ENCODE measurements around the gene CEP104.

Gene CEP104

DNA sequence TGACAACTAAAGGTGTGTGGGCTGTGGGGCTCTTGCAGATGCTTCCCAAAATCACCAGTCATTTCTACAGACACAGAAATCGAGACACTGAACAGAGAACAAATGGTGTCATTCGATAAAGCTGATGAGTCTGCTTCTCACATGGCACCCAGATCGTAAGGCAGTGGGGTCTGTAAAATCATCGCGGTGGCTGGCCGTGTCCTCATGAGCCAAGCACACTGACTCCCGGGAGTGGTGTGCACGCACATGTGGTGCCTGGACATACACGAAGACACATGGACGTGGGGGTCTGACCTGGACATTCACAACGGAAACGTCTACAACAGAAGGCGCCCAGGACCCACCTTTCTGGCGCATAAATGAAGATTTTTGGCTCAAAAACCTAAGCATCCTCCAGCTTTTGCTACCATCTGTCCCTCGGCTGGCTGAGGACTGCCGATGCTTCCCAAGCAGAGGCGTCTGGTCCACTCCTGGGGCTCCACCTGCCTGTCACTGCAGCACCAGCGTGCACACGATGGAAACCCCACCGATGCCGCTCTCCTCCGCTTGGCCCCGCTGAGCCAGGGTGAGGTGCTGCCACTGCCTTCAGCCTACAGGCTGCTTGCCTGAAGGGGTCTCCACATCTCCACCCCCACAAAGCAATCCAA is 77.6 kb downstream of the CEP104 start:
- Histone ChIP-seq H3K27me3 (ENCODE audit: control insufficient read depth, low read length) (no peaks in the 10 kb centered on the region), H3K4me3 (ENCODE audit: low read length) (no peak overlapping the region), H3K9me3 (ENCODE audit: control insufficient read depth, insufficient read depth, low read length) (no peaks in the 10 kb centered on the region), H3K4me1 (ENCODE audit: control insufficient read depth, low read length) (peaks cover 14% of the 10 kb centered on the region), H3K27ac (ENCODE audit: low read depth, low read length) (no peak overlapping the region), H3F3A (ENCODE audit: control insufficient read depth, insufficient read depth) (no peaks in the 10 kb centered on the region), H3K79me2 (ENCODE audit: control insufficient read depth, low read length) (no peaks in the 10 kb centered on the region), H3K4me2 (ENCODE audit: low read length) (no peak overlapping the region), H3K36me3 (ENCODE audit: control insufficient read depth, low read length) (peaks cover 55% of the 10 kb centered on the region), H3K9me2 (replicated peaks; ENCODE audit: control insufficient read depth, low read length) (no peaks in the 10 kb centered on the region), H4K20me1 (ENCODE audit: control insufficient read depth, insufficient read depth, low read depth, low read length) (no peaks in the 10 kb centered on the region)
- TF ChIP-seq EZH2phosphoT487 (IDR thresholded peaks at IDR 0.05; ENCODE audit: borderline replicate concordance, low read length) (no peak), CTCF (IDR thresholded peaks at IDR 0.05; ENCODE audit: low read depth, low read length, poor library complexity, severe bottlenecking) (no peak)

GRCh38 chr1:3778590-3779264 is 78.3 kb downstream of the CEP104 start:
- no peaks in the 10 kb centered on the region for H3F3A ChIP-seq (ENCODE audit: control insufficient read depth, insufficient read depth)
- no peak overlapping the region for H3K27ac ChIP-seq (ENCODE audit: low read depth, low read length)
- H3K79me2 ChIP-seq (ENCODE audit: control insufficient read depth, low read length): no peaks in the 10 kb centered on the region
- H3K36me3 ChIP-seq (ENCODE audit: control insufficient read depth, low read length): peaks cover 48% of the 10 kb centered on the region
- H3K27me3 ChIP-seq (ENCODE audit: control insufficient read depth, low read length): peaks cover 6% of the 10 kb centered on the region
- no peak overlapping the region for H3K4me2 ChIP-seq (ENCODE audit: low read length)
- H3K4me3 ChIP-seq (ENCODE audit: low read length): no peak overlapping the region
- TF ChIP-seq CTCF (IDR thresholded peaks at IDR 0.05; ENCODE audit: low read depth, low read length, poor library complexity, severe bottlenecking) (no peak), EZH2phosphoT487 (IDR thresholded peaks at IDR 0.05; ENCODE audit: borderline replicate concordance, low read length) (no peak)
- no peaks in the 10 kb centered on the region for H3K9me3 ChIP-seq (ENCODE audit: control insufficient read depth, insufficient read depth, low read length)
- no peaks in the 10 kb centered on the region for H3K9me2 ChIP-seq (replicated peaks; ENCODE audit: control insufficient read depth, low read length)
- no peaks in the 10 kb centered on the region for H4K20me1 ChIP-seq (ENCODE audit: control insufficient read depth, insufficient read depth, low read depth, low read length)
- H3K4me1 ChIP-seq (ENCODE audit: control insufficient read depth, low read length): peaks cover 14% of the 10 kb centered on the region

- Histone ChIP-seq H4K20me1 (ENCODE audit: control insufficient read depth, insufficient read depth, low read depth, low read length) (no peaks in the 10 kb centered on the region), H3K4me3 (ENCODE audit: low read length) (no peak overlapping the region), H3K79me2 (ENCODE audit: control insufficient read depth, low read length) (no peaks in the 10 kb centered on the region), H3K27ac (ENCODE audit: low read depth, low read length) (no peak overlapping the region), H3K27me3 (ENCODE audit: control insufficient read depth, low read length) (peaks cover 14% of the 10 kb centered on the region), H3K9me3 (ENCODE audit: control insufficient read depth, insufficient read depth, low read length) (no peaks in the 10 kb centered on the region), H3K9me2 (replicated peaks; ENCODE audit: control insufficient read depth, low read length) (no peaks in the 10 kb centered on the region), H3K36me3 (ENCODE audit: control insufficient read depth, low read length) (peaks cover 40% of the 10 kb centered on the region), H3K4me2 (ENCODE audit: low read length) (no peak overlapping the region), H3K4me1 (ENCODE audit: control insufficient read depth, low read length) (peaks cover 16% of the 10 kb centered on the region), H3F3A (ENCODE audit: control insufficient read depth, insufficient read depth) (no peaks in the 10 kb centered on the region)
- no peak for TF ChIP-seq CTCF (IDR thresholded peaks at IDR 0.05; ENCODE audit: low read depth, low read length, poor library complexity, severe bottlenecking)
- no peak for TF ChIP-seq EZH2phosphoT487 (IDR thresholded peaks at IDR 0.05; ENCODE audit: borderline replicate concordance, low read length)
Observed at GRCh38 chr1:3777647-3778589, 79.1 kb downstream of the CEP104 start.

Measured in DOHH2 (cell line).